ENCODE measurements around the gene ISG20.

The ISG20 gene

DNA sequence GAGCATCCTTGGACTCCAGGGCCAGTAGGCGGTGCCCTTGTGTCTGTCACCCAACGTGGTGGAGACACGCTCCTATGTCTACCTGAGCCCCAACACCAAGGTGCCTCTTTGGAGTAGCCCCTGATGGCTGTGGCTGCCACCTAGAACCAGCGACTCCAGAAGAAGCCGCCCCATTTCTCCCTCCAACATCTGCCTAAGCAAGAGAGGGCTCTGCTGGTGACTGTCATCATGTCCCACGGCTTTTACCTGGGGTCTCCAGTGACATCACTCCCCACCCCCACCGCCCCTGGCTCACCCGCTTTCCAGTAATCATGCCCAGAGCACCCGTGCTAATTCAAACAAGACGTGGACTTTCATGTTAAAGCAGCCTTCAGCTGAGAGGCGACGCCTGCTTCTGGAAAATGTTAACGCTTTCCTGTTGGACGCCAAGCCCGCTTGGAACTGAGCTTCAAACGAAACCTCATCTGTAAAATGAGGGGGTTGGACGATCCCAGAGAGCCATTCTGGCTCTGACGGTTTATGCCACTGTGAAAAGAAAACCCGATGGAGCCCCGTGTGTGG is 57.0 kb downstream of the ISG20 start:
- no peak for DNase-seq

DNA sequence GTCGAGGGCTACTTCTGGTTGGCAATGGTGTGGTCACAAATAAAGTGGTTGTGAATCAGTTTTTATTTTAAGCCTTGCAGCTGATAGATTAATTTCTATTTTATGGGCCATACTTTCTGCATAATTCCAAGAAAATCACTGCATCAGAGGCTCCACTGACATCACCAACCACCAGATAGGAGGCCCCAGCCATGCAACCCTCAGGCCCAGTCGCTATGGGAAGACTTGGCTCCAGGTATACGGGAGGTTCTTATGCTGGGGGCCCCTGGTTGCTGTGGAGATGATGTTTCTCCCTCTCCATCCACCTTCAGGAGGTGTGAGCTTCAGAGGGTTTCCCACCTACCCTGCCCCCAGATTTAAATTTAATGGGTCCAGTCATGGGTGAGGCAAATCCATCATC is 57.4 kb downstream of the ISG20 start:
- no peak for DNase-seq

DNA sequence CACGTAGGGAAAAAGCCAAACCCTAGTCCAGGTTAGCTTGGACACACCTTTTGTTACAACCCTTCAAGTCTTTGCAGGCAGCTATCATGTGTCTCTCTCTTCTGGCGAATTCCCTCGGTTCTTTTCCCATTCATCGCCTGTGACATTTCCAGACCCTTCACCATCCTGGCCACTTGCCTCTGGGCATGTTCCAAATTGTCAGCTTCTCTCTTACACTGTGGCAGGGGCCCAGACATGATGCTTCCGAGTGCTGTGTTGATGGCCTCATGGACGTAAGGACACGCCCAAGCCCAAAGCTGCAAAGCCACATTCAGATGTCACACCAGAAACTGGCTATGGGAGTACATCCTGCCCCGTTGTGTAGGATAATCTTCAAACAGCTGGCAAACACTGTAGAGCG is 58.5 kb downstream of the ISG20 start:
- no peak for DNase-seq

DNA sequence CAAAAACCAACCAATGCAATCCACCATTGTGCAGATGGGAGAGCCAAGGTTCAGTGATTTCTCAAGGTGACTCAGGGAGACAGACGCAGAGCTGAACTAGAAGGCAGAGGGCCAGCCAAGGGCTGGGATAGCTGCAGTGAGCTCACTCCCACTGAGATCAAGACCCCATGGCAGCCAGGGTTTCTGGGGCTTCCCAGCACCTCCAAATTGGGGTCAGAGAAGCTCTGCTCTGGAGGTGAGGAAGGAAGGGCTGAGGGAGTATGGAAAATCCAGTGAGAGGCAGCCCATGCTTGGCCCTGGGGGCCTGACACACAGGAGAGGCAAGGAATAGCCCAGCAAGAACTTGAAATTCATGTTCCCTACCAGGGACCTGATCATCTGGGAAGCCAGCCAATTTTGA is 61.0 kb downstream of the ISG20 start:
- DNase-seq, result no peak

DNA sequence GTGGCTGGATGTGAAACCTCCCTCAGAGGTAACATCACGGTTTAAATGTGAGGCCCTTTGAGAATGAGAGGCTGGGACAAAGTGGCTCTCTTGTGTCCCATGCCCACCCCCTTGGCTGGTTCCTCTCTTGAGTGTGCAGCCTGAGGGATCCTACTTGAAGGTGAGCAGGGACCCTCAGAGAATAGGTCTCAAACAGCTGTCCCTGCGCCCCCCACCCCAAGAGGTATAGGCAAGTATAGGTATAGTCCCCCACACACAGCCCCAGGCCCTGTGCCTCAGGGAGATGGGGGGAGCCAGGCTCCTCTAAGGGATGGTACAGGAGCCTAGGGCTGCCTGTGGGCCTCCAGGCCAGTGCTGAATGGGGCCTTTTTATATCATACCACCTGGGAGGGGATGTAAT is 61.9 kb downstream of the ISG20 start:
- DNase-seq, result no peak

DNA sequence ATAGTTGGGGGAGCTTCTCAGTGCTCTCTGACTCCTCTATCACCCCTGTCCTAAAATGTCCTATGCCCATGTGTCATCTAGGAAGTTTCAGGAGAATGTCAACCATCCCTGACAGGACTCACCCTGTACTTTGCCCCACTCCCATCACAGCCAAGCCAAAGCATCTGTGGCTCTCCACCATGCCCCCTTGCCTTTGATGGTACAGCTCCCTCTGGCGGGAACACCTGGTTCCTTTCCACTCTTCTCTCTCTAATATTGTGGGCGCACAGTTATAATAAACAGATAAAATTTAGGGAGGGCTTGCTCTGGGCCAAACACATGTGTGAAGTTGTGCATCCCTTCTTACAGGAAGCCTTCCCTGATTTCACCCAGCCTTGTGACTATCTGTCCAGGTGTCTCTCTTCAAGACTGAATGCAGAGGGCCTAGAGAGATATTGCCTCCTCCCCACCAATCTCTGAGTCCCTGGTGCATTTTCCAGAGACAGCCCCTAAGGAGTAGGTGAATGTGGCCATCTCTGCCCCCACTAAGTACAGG is 62.8 kb downstream of the ISG20 start:
- no peak for DNase-seq

DNA sequence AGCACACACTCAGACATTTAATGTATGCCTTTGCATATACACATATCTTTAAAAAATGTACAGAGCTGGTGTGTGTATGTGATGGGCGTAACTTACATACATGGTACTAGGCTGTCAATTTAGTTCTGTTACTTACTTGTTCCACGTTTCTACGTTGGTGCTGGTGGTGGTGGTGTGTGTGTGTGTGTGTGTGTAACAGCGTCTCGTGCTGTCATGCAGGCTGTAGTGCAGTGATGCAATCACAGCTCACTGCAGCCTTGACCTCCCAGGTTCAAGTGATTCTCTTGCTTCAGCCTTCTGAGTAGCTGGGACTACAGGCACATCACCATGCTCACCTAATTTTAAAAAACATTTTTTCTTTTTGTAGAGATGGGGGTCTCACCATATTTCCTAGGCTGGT is 64.2 kb downstream of the ISG20 start:
- no peak for DNase-seq

DNA sequence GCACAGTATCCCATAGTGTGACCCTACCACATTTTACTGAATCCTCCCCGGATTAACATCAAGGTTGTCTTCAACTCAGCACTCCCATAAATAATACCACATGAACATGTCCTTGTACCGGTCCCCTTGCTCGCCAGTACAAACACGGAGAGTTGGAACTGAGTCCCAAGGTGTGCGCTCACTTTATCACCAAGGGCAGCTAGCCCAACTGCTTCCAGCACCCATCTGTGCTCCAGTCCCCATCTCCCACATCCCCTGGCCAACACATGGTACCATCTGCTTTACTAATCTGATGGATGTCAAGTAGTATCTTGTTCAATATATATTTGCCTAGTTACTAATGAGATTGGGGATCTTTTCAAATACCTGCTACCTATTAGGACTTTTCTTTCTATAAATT is 64.7 kb downstream of the ISG20 start:
- DNase-seq, result no peak

DNA sequence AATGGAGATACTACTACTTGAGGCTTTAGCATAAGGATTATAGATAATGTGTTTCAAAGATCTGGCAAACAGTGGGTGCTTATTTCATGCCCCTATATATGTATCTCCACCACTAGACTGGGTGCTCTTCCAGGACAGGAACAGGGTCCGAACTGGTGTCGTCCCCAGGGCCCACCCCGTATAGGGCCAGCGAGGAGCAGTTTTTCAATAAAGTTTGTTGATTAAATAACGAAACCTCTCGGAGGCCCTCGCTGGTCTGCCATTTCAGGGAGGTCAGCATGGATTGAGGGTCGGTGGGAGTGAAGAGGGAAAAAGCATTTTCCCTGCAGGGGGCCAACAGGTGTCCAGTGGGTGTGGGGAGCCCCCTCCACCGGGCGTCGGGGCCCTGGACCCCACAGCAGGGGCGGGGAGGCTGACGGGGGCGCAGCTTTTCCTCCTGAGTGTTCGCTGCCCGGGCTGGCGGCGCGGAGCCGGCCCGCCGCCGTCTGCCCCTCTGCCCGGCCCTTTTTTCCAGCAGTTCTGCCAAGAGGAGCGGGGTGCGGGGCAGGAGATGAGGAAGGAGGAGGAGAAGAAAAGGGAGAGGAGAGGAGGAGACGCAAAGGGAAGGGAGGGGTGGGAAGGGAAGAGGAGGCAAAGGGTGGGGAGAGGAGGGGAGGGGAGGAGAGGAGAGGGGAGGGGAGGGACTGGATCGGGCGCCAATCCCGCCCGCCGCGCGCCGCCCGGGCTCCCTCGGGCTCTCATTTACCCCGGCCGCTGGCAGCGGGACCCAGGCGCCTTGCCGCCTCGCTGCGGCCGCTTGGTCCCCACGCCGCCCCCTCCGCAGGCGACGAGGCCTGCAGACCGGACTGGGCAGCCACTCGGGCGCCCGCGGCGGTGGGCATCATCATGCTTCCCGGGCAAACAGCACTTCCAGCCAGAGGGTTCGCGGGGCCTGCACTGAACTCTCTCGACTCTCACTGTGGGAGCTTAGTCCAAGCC is 66.3 kb downstream of the ISG20 start:
- DNase-seq, result no peak

DNA sequence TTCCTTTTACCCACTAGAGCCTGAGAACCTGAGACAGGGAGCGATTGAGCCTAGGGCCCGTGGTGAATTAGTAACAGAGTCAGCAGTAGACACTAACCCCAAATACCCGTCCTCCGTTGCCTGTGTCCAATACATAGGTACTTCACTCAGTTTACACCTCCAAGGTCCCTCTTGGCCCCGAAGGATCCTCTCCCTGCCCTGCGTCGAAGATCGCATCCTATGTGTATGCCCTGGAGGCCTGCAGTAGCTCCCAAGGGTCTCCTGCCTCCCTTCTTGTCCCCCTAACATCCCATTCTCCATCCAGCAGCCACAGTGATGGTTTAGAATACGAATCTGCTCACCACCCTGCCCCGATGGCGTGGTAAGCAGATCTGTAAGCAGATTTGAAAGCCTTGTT is 67.0 kb downstream of the ISG20 start:
- no peak for DNase-seq
